Fibroblast of upper back skin (primary cell): ENCODE data around the gene SLC35F4.
"Not testable (repeated sequence)": the region's sequence is repeated elsewhere in the genome, so short reads cannot be mapped to it uniquely, and the experiment has no call there.

Source experiments
- DNase-seq: peaks from one replicate; pipeline ENCODE4 v3.0.0-alpha.2; 2013

Gene SLC35F4

DNA sequence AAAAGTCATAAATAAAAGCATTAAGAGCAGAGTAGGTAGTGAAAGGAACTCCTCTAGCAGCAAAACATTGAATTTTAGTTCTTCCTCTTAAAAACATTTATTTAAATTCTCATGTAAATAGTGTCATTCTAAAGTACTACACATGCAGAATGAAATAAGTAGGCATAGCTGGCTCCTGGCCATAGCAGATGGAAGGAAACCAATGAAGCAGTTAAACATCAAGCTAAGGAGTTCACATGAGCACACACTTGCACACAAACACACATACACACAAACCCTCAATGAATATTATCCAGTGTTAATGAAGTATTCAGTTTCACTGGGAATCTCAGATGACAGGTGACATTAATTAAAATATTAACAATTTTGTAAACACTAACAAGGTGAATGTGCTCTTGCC lies 69.3 kb downstream of the SLC35F4 start:
- no peak for DNase-seq

DNA sequence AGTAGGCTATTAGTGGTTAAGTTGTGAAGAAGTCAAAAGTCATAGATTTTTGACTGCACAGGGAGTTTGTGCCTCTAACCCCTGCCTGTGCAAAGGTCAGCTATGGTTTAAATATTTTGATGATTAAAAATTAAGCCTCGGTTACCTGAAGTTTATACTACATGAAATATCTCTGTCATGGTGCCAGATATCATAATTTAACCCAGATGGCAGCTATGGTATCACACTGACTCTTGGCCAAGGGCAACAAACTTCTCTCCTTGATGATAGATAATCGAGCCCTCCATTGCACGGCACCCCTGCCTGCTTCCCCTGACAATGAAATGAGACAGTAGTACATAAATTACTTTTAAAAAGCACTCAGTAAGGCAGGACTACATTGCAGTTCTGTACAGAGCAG lies 80.8 kb downstream of the SLC35F4 start:
- peak; percentile 74 for DNase-seq

DNA sequence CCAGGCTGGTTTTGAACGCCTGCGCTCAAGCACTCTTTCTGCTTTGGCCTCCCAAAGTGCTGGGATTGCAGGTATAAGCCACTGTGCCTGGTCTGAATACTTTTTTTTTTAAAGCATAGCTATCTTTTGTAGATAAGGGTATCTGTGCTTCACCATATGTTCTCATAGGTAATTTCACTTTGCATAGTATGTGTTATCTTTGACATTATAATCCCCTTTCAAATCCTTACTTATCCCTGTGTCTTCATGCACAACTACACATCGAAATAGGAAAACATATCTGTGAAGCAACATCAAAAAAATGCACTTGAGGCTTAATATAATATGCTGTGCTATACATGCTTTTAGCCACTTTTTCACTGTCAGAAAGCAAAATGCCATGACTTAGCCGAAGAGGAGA lies 94.1 kb downstream of the SLC35F4 start:
- no peak for DNase-seq

DNA sequence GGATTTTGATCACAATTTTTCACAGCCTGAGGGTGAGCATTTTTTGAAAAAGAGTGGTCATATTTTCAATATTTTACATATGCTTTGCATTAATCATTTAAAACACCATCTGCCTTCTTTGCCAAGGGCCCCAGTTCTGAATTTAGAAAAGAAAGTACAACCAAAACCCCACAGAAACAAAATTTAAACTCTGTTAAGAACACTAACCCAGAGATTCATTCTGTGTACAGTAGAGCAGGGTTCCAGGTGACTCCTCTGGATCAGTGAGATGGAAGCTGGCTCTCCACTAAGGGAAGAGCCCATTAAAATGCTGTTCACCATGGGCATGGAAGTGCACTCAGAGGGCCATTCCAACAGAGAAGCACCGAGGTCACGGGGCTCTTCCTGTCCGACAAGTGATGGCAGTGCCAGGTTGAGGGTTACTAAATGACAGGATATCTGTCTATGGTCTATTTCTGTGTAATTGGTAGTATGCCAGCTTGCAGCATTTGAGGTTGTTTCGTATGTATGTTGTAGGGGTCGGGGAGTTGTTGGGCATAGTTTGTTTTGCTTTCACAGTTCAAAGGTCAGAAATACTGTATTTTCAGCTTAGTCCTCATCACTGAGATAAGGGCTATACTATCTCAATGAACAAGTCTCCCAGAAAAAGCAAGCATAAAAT lies 95.9 kb downstream of the SLC35F4 start:
- no peak for DNase-seq

DNA sequence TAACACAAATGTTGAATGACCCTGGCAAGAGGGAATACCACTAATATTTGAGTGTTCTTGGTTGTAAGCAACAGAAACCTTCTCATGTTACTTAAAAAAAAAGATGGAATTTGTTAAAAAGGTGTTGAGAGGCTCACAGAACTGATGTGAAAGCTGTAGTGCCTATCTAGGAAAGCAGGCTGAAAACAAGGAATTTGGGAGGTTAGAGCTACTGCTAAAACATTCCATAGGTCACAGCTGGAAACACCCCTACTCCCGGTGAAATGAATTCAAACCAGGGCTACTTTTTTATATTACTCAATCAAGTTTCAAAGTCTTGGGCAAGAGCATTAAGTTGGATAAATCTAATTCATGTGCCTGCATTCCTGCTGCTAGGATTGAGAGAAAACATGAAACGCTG lies 104.1 kb downstream of the SLC35F4 start:
- no peak for DNase-seq

DNA sequence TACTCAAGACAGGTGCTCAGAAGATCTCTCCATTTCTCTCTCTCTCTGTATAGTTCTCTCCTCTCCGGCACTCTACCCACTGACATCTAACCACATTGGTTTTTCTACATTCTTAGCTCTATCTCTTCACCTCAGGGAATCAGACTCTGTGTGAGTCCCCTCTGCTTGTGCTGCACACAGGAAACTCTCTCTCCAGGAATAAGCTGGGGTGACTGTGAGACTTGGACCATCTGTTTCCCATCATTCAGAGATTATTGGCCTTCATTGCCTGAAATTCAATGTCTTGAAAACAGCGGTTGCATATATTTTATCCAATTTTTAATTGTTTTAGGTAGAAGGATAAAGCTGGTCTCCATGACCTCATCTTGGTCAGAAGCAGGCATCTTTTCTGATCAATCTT lies 105.0 kb downstream of the SLC35F4 start:
- DNase-seq, result peak; percentile 5

DNA sequence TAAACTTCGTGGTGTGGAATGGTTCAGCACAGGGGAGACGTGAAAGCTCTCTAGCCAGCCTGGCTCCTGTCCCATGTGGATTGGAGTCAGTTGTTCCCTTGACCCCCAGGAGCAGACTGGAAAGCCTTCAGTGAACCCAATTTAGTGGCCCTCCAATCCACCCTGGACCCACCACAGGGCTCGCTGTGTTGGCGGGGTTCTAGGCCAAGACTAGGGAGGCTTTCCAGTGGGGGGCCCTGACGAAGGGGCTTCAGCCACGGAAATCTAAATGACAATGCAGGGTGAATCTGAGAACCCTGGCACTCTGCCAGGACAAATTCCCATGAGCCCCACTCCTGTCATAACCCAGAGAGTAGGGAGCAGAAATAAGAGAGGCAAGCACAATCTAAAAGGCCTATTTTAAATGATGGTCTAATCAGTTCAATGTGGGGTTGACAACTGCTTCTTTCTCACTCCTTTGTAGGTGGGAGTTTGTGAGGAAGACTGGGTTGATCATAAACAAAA lies 110.8 kb downstream of the SLC35F4 start:
- DNase-seq, result no peak

DNA sequence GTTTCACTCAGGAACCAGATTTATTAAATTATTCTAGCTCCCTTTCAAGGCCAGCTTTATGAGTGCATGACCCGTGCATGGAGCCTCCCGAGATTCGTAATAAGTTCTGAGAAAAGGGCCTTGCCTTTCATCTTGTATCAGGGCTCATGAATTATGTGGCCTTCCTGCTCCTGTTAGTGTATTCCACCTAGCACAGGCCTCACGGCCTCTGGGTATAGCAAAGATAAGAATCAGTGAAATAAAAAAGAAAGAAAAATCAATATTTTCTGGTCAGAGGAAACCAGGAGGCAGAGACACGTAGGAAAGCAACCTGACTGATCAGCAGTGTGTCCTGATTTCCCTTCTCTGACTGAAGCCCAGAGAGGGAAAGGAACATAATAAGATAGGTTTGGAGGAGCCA lies 111.4 kb downstream of the SLC35F4 start:
- DNase-seq, result no peak

DNA sequence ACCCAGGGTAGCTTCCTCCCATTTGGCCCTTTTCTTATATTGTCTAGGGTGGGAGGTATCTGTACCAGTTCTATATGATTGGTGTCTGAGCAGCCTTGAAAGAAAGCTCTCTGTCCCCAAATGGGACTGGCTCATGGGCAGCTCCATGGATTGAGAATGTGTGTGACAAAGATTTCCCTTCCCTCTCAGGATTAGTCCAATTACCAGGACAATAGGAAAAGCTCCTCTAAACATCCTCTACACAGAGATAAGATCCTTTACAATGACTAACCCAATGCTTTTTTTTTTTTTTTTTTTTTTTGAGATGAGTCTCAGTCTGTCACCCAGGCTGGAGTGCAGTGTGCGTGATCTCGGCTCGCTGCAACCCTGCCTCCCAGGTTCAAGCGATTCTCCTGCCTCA lies 112.1 kb downstream of the SLC35F4 start:
- DNase-seq, result no peak

DNA sequence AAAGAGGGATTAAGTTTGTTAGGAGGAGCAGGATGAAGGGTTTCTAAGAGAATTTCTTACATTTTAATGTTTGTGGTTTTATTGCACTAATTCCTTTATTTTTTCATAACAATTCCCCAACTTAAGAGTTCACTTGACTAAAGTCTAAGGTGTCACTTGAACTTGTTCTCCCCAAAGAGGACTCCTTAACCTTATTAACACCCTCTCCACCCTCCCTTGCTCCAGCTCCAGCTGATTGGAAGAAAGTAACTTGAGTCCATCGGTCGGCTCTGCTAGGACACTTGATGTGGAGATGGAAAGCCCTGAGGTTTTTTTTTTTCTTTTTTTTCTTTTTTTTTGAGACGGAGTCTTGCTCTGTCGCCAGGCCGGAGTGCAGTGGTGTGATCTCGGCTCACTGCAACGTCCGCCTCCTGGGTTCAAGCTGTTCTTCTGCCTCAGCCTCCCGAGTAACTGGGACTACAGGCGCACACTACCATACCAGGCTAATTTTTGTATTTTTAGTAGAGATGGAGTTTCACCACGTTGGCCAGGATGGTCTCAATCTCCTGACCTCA lies 113.7 kb downstream of the SLC35F4 start:
- not testable (repeated sequence) for DNase-seq

DNA sequence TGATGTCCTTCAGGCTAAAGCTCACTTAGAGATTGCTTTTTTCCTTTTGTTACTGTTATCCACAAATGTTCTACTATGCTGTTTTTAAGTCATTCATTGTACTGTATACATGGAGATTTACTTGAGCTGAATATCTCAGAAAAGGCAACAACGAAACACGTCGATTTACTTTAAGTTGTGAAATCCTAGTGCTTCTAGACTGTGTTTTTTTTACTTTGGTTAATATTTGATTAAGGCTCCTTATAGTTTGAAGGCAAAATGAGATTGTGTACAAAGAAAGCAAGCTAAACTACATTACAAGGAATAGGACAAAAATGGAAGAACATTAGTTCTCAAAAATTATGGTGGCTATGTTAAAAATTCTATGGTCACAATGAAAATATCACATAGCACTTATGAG lies 114.5 kb downstream of the SLC35F4 start:
- DNase-seq, result no peak

DNA sequence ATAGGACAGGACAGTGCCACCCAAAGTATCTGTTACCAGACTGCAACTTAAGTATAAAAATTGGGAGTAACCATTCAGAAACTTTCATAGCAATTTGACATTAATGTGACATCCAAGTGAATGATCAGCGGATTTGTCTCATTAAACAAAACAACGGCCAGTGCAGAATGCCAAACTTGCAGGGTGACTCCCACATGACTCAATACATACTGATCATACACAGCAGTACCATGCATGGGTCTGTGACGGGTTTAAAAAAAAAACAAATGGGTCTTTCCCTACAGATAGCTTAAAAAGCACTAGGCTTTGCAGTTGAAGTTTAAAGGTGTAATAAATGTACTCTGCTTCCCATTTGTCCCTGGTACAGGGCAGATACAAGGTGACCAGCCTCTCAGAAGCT lies 116.6 kb downstream of the SLC35F4 start:
- peak; percentile 20 for DNase-seq

DNA sequence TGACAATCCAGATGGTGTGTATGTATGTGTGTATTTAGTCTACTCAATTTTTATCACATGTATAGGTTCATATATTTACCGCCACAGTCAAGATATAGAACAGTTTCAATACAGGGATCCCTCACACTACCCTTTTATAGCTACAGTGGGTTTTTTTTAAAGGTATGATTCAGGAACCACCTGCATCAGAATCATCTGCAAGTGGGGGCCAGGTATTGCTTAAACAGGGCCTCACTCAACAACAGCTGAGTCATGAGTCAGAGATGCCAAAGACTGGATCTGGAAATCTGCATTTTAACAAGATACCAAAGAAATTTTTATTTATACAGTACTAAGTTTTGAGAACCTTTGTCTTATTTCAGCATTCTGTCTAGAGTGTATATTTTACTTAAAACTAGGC lies 117.6 kb downstream of the SLC35F4 start:
- no peak for DNase-seq

DNA sequence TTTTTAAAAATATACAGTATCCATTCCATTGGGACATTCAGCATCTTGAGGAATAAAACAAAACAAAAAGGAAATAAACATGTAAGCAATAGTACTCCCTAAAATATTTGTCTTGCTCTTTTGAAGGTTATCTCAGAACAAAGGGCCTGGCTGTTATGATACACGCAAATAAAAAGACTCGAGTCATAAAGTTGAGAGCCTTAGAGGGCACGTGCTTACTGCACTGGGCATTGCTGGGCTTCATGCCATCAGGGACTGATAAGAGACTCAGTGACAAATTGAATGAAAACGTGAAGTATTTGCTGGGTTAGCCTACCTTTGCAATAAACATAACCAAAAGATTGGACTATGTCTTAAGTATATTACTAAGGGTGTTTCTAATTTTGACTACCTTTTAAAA lies 118.9 kb downstream of the SLC35F4 start:
- no peak for DNase-seq

DNA sequence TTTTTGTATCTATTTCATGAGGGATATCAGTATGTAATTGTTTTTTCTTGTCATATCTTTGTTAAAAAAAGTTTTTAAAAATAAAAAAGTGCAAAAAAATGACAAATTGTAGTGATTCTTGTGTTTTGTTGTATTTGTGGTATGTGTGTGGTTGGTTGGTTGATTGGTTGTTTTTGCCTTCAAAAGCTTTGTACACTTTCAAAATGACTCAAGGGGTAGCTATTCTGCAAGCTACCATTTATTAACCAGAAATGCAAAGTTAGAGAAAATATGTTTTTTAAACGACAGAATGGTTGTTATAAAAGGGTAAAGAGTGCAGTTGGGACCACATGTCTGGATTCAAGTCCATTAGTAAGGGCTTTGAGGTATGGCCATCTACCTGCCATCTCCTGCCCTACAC lies 119.3 kb downstream of the SLC35F4 start:
- DNase-seq, result no peak

DNA sequence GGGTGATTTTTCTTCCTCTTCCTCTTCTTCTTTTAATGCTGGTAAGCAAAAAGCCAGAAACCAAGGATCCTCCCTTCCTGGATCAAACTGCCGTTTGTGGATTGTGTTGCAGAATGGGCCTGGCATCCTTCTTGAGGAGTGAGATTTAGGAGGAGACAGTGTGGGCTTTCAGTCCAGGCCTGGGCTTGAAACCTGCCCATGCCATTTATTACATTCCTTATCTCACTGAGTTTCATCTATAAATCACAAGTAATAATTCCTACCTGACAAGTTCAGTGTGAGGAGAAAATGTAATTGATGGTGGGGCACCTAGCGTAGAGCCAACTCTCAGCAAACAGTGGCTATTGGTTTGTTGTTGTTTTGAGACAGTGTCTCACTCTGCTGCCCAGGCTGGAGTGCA lies 126.4 kb downstream of the SLC35F4 start:
- DNase-seq, result no peak

DNA sequence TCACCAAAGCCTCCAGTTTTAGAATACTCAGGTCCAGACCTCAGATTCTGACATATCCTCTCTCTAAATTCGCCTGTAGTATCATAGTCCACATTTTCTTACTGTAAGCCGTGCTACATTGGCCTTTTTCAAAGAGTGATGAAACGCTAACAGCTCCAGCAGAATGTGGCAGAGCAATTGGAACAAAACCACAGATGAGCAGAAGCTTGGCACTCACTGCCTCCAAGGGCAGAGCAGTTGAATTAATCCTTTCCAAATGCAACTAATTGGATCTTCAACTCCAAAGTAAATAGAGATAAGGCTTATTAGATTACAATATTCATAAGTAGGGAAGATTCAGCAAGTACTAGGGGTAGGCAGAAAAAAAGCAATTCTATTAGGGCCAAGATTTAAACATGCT lies 128.3 kb downstream of the SLC35F4 start:
- DNase-seq, result no peak

DNA sequence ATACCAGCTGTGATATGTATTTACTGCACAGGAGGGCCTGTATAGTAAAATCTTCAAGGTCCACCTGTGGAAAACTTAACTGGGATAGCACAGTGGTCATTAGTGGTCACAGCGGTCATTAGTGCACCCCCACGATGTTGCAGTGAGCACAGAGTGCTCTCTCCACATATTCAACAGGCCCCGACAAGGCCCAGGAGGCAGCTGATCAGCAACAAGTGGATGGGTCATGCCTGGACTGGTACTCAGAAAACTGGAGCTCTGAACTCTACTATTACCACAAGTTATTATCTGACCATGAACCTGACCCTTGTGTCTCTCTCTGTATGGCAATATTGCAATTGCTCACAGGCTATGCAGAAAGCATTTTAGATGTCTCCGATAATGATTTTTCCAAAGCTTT lies 129.5 kb downstream of the SLC35F4 start:
- DNase-seq, result no peak

DNA sequence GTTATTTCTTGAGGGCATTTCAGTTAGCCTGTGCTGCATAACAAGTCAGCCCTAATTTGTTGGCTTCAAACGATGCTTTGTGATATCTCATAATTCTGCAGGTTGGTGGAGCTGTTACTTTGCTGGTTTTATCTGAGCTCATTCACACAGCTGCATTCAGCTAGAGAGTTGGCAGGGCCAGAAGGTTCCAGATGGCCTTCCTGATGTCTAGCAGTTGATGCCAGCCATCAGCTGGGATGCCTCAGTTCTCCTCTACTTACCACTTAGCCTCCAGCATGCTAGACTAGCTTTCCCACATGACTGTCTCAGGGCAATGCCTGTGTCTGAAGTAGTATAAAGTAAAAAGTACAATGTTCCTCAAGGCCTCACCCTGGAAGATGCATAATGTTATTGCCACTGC lies 130.6 kb downstream of the SLC35F4 start:
- no peak for DNase-seq

DNA sequence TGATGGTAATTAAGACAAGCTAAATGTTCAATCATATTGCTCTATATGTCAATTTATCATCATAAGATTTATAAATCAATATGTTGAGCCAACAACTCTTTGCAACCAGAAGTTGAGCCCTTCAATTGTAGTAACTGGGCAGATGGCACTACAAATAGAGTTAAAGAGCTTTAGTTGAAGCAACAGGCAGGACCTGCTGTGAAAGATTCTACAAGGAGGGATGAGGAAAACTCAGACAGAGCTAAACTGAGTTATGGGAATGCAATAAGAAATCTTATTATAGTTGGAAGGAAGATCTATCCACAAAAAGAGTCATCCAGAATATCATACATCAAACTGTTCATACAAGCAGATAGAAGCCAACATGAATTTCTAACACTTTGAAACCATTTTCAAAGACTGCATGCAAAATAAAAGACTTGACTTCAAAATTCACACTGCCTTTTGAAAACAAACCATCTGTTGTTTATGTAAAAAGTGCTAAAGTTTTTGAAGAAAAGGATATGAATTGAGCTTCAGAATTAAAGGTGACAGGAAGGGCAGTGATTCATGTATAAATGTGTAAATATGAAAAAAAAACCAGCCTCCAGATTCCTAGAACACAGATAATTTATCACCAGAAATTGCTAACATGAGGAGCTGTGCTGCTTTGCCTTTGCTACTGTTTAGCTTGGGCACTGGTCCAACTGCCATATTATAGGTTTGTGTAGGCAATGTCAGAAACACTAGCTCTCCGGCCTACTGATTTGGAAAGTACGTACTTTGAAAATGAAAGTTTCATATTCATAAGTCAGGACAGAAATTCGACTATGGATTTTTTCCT lies 133.2 kb downstream of the SLC35F4 start:
- DNase-seq, result peak; percentile 75

DNA sequence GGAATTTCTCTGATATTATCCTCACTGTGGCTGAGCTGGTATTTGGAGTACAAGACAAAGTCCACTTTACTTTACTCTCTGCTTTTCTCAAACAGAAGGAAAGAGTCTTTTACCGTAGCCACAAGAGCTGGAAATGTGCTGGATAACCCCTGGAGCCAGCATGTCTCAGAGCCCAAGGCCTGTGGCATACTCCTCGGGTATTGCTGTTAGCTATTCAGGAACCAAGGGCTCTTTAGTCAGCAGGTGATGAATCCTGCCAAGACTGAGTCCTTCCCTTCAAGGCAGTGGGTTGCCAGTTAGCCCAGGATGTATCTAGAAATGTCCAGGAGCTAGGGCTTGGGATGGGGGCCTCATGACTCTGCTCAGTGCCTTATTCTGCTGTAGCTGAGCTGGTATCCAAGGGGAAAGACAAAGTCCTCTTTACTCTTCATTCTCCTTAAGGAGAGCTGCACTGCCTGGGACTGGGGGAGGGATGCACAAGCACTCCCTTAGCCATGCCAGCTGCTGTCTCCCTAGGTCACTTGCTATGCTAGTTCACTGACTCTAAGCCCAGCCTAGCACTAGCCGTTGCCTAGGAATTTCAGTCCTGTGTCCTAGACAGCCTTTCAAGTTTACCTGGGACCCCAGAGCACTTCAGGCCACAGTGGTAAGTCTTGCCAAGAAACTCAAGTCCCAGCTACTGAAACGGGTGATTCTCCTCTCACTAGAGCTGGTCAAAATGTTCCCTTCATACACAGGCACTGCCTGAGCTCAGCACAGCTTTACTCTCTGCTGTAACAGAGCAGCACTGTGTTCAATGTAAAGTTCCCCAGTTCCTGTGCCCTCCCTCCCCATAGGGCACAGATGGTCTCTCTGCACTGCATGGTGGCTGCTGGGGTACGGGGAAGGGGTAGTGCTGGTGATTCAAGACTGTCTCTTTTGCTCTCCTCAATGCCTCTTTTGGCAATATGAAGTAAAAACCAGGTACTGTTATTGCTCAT lies 136.4 kb downstream of the SLC35F4 start:
- DNase-seq, result no peak

DNA sequence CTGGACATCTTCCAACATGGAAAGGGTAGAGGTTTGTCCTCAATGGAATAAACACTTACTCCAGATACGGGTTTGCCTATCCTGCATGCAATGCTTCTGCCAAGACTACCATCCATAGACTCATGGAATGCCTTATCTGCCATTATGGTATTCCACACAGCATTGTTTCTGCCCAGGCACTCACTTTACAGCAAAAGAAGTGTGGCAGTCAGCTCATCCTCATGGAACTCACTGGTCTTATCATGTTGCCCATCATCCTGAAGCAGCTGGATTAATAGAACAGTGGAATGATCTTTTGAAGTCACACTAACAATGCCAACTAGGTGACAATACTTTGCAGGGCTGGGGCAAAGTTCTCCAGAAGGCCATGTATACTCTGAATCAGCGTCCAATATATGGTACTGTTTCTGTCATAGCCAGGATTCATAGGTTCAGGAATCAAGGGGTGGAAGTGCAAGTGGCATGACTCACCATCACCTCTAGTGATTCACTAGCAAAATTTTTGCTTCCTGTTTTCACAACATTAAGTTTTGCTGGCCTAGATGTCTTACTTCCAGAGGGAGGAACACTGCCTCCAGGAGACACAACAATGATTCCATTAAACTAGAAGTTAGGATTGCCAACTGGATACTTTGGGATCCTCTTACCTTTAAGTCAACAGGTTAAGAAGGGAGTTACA lies 140.4 kb downstream of the SLC35F4 start:
- peak; percentile 70 for DNase-seq
